ENCODE data around the gene PARD3.

DNA sequence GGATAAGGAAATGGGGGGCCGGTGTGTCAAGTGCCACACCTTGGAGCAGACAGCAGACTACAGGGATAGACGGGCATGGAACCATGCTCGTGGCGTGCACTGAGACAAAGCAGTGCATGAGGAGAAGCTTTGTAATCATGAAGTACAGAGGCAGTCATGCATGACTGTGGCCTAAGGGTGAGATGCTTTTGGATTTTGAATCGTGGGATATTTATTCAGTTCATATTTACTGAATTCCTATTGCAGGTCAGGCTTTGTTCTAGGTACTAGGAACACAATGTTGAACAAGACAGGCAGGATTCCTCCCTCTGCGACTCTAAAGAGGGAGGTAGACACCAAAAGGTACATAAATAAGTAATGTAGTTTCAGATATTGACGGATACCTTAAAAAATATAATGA, 597.6 kb downstream of the PARD3 start:
- TF ChIP-seq POLR2A (IDR thresholded peaks at IDR 0.05) (no peak), CTCF (IDR thresholded peaks at IDR 0.05) (no peak)
